Stimulated activated CD8-positive, alpha-beta memory T cell treated with anti-CD3 and anti-CD28 coated beads, Interleukin-7, amount 100 ng/mL, for 1 hour (primary cell): ENCODE results near the gene ZNF557.

Experiments used
- DNase-seq, 2 donors: peaks; one replicate each; pipeline ENCODE4 v3.0.0-alpha.2; 2020; ENCODE audit warnings: low read depth in 2 of 2

The ZNF557 gene

DNA sequence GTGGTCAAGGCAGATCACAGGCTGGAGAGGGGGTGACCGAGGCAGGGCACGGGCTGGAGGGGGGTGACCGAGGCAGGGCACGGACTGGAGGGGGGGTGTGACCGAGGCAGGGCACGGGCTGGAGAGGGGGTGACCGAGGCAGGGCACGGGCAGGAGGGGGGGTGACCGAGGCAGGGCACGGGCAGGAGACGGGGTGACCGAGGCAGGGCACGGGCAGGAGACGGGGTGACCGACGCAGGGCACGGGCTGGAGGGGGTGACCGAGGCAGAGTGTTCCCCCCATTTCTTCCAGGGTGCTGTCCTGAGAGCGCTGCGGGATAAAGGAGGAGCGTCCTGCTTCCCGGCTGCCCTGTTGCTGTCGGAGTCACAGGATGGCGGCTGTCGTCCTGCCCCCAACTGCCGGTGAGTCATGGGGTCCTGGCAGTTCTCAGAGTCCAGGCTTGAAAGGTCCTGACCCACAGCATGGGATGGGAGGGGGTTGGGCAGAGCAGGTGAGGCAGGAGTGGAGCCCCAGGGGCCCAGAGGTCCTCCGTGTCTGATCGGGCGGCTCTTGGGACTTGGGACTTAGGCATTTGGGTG lies 5.3 kb downstream of the ZNF557 start:
- DNase-seq: no peak

DNA sequence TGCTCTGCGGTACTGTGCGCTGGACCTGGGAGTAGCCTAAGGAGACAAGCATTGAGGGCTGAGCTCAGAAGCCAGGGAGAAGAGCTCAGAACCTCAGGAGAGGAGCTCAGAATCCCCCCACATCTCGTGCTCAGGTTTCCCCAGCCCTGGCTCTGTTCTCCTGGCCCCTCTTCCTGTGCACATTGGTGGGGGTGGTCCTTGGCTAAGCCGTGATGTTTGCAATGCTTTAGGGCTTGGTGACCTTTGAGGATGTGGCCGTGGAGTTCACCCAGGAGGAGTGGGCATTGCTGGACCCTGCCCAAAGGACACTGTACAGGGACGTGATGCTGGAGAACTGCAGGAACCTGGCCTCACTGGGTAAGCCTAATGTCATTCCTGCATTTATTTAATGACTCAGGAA lies 6.6 kb downstream of the ZNF557 start:
- no peak for DNase-seq

DNA sequence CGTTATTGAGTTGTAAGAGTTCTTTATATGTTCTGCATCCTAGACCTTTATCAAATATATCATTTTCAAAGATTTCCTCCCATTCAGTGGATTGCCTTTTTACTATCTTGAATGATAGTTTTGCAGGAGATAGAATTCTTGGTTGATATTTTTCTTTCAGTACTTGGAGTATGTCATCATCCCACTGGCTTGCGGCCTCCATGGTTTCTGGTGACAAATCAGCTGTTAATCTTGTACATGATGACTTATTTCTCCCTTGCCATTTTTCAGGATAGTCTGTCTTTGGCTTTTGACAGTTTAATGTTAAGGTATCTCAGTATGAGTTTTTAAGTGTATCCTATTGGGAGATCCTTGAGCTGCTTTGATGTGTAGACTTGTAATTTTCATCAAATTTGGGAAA lies 8.5 kb downstream of the ZNF557 start:
- no peak for DNase-seq

GRCh38 chr19:7083076-7083956 lies 13.8 kb downstream of the ZNF557 start:
- no peak for DNase-seq

DNA sequence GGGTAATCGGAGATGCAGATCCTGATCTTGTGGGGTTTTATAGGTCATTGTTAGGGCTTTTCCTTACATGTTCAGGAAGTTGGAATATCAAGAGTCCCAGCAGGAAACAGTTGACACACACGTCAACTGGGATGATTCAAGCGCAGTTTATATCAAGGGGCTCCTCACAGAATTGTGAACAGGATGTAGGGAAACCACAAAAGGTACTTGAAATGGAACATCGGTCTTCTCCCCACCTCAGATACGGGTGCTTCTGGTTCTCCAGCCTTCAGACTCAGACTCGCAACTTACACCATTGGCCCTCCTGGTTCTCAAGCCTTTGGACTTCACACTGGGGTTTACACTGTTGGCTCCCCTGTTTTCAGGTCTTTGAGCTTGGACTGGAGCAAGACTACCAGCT lies 19.5 kb downstream of the ZNF557 start:
- DNase-seq: no peak

GRCh38 chr19:7098096-7098495 lies 28.6 kb downstream of the ZNF557 start:
- no peak for DNase-seq

GRCh38 chr19:7098701-7099596 lies 29.4 kb downstream of the ZNF557 start:
- DNase-seq: peak; percentile 74 to 79

DNA sequence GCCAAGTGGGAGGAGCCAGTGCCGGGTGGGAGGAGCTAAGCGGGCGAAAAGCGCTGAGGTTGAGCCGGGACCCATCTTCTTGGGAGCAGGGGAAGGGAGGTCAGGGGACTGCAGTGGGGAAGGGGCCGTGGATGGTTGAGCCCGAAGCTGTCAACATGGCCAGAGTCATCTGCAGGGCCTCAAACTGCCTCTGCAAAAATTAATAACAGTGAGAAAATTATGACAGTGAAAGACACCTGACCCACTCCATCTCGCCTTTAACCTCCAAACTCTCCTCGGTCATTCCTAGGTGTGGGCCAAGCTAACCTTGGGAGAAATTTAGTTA lies 30.1 kb downstream of the ZNF557 start:
- no peak for DNase-seq

DNA sequence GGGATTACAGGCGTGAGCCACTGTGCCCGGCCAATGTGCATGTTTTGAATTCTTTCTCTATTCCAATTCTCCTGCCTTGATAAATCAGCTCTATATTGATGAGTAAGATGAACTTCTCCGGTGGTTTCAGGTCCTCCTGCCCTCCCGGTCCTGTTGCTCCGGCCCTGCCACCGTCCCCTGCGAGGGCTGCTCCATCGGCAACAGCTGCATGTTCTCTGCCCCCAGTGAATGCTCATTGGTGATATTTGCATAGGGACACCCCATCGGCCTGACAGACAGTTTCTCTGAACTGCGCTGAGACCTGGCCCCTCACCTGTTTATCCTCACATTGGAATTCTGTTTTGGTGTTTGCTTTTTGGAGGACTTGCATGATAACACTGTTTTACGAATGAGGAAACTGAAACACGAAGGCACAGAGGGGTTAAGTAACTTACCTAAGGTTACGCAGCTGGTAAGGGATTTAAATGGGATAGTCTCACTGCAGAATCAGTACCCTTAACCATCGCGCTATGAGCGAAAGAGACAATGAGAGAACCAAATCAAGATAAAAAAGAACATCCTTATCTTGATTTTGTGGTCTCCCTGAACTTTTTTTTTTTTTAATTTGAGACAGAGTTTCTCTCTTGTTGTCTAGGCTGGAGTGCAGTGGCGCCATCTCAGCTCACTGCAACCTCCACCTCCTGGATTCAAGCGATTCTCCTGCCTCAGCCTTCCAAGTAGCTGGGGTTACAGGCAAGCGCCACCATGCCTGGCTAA lies 32.2 kb downstream of the ZNF557 start:
- DNase-seq: no peak

GRCh38 chr19:7104747-7105447 lies 35.4 kb downstream of the ZNF557 start:
- no peak for DNase-seq

DNA sequence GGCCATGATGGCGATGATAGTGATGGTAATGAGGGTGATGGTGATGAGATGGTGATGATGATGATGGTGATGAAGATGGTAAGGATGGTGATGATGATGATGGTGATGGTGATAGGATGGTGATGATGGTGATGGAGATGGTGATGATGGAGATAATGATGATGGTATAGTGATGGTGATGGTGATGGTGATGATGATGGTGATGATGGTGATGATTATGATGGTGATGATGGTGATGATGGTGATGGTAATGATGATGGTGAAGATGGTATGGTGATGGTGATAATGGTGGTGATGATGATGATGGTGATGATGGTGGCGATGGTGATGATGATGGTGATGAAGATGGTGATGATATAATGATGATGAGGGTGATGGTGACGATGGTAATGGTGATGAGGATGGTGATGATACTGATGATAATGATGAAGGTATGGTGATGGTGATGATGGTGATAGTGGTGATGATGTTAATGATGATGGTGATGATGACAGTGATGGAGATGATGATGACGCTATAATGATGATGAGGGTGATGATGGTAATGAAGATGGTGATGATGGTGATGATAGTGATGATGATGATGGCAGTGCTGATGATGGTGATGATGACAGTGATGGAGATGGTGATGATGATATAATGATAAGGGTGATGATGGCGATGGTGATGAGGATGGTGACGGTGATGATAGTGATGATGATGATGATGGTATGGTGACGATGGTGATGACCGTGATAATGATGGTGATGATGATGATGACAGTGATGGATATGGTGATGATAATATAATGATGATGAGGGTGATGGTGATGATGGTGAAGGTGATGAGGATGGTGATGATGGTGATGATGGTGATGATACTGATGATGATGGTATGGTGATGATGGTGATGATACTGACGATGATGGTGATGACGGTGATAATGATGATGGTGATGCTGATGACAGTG lies 37.5 kb downstream of the ZNF557 start:
- DNase-seq: no peak

GRCh38 chr19:7109678-7110289 lies 40.3 kb downstream of the ZNF557 start:
- no peak for DNase-seq

DNA sequence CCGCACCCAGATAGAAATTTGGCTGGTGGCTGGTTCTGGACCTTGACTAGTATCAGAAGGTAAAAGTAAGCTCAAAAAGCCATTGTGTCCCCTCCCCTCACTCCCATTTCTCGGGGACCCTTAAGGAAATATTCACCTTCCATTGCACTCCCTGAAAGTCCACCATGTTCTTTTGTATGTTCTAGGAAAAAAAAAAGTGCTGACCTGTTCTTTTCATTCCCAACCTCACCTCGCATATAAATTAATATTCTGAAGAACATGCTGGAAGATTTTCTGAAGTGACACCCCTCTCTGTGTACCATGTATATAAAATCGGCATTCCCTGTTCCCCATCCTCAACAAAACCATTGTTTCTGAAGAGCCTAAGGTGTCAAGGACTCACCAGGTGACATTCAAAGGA lies 43.2 kb downstream of the ZNF557 start:
- no peak for DNase-seq

DNA sequence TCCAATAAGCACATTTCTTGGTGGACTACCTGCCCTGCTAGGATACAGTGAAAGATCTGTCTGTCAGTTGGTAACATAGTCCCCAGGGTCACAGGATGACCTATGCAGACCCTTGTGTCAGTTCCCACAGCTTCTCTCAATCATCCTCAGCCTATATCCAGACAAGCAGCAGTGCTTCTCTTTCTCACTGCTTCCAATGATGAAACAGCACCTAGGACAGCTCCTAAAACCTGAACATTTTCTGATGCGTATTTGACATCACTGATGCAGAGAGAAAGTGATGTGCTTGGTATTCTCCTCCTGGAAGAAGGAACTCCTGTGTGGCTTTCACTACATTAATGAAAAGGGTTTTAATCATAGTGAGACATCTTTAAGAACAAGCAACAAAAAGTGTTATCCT lies 43.7 kb downstream of the ZNF557 start:
- DNase-seq: no peak

DNA sequence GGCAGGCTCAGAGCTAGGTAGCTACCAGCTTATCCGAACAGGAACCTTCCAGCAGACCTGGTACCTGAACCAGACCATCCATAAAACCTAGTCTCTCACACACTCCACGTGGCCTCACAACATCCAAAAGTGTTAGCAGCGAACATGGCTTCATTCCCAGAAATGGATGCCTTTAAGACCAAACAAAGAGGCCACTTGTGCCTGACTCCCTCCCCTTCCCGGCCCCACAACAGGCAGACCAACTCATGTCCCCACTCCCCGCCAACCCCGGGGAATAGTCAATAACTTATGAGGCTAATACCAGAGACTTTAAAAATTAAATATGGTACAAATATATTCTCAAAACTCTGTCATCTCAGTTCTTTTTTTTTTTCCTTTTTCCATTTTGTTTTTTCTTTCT lies 46.2 kb downstream of the ZNF557 start:
- no peak for DNase-seq

DNA sequence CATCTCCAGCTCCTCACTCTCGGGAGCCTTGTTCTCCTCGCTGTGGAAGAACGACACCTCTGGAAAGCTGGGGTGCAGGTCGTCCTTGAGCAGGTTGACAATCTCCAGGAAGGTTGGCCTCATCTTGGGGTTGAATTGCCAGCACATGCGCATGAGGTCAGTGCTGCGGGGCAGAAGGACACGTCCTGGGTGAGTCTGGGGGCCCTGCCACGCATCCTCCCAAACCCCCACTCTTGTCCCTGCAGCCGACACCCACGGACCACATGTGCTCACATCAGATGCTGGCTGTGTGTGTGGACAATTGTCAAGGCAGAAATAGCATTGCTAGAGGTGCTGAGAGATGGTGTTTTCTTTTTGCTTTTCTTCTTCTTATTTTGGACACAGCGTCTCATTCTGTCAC lies 47.7 kb downstream of the ZNF557 start:
- no peak for DNase-seq

DNA sequence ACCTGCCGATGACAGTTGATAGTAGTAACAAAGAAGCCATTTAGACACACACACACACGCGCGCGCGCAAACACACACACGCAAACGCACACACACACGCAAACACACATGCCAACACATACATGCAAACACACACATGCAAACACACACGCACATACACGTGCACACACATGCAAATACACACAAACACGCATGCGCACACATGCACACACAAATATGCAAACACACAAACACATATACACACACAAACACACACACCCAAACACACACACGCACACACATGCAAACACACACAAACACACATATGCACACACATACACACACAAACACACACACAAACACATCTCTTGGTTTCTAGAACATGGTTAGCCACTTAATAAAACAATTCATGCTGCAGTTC lies 50.1 kb downstream of the ZNF557 start:
- no peak for DNase-seq

GRCh38 chr19:7120499-7120898 lies 51.0 kb downstream of the ZNF557 start:
- no peak for DNase-seq

GRCh38 chr19:7122701-7123100 lies 53.2 kb downstream of the ZNF557 start:
- DNase-seq: no peak

DNA sequence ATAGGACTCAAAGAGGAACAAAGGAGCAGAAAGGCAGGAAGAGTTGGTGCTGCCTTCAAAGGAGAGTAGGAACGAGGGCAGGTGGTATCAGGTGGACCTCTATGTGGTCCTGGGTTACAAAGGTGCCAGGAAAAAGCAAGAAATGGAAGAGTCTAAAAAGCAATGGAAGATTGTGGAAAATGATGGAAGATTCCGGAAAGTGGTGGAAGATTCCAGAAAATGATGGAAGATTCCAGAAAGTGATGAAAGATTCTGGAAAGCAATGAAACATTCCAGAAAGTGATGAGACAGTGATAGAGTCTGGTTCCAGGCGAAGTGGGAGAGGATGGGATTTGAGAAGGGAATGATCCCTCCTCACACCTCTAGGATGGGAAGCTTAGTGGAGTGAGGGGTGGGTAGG lies 55.3 kb downstream of the ZNF557 start:
- DNase-seq: no peak
